ENCODE measurements around the gene FBXW9.
"Not testable (repeated sequence)": the region's sequence is repeated elsewhere in the genome, so short reads cannot be mapped to it uniquely, and the experiment has no call there.

FBXW9 gene

GRCh38 chr19:12715102-12715501 lies 18.7 kb upstream of the FBXW9 start:
- no peak for DNase-seq (ENCODE audit: low spot score)

GRCh38 chr19:12713304-12713703 lies 16.9 kb upstream of the FBXW9 start:
- DNase-seq (ENCODE audit: low spot score), result not testable (repeated sequence)

- DNase-seq (ENCODE audit: low spot score), result not testable (repeated sequence)
Observed at GRCh38 chr19:12712077-12712476, 15.6 kb upstream of the FBXW9 start.

- no peak for DNase-seq (ENCODE audit: low spot score)
Observed at GRCh38 chr19:12711187-12711586, 14.8 kb upstream of the FBXW9 start.

- DNase-seq (ENCODE audit: low spot score), result no peak
Observed at GRCh38 chr19:12708641-12709040, 12.2 kb upstream of the FBXW9 start.

GRCh38 chr19:12706332-12706718 lies 9.9 kb upstream of the FBXW9 start:
- no peak for DNase-seq (ENCODE audit: low spot score)

GRCh38 chr19:12705654-12706331 lies 9.4 kb upstream of the FBXW9 start:
- DNase-seq (ENCODE audit: low spot score), result no peak

- no peak for DNase-seq (ENCODE audit: low spot score)
Observed at GRCh38 chr19:12705169-12705568, 8.7 kb upstream of the FBXW9 start.

- DNase-seq (ENCODE audit: low spot score), result no peak
Observed at GRCh38 chr19:12703046-12703445, 6.6 kb upstream of the FBXW9 start.

- no peak for DNase-seq (ENCODE audit: low spot score)
Observed at GRCh38 chr19:12701596-12702282, 5.3 kb upstream of the FBXW9 start.

- no peak for DNase-seq (ENCODE audit: low spot score)
Observed at GRCh38 chr19:12698138-12698537, 1.7 kb upstream of the FBXW9 start.

GRCh38 chr19:12697425-12697824 lies 994 bp upstream of the FBXW9 start:
- DNase-seq (ENCODE audit: low spot score), result not testable (repeated sequence)

GRCh38 chr19:12695997-12696365 lies 450 bp downstream of the FBXW9 start:
- no peak for DNase-seq (ENCODE audit: low spot score)

GRCh38 chr19:12695514-12695913 lies 917 bp downstream of the FBXW9 start:
- no peak for DNase-seq (ENCODE audit: low spot score)

GRCh38 chr19:12695096-12695495 lies 1.3 kb downstream of the FBXW9 start:
- no peak for DNase-seq (ENCODE audit: low spot score)

GRCh38 chr19:12694641-12695040 lies 1.8 kb downstream of the FBXW9 start:
- DNase-seq (ENCODE audit: low spot score), result no peak

- DNase-seq (ENCODE audit: low spot score), result no peak
Observed at GRCh38 chr19:12692960-12693359, 3.5 kb downstream of the FBXW9 start.

- no peak for DNase-seq (ENCODE audit: low spot score)
Observed at GRCh38 chr19:12689581-12690216, 6.7 kb downstream of the FBXW9 start.

- no peak for DNase-seq (ENCODE audit: low spot score)
Observed at GRCh38 chr19:12689012-12689411, 7.4 kb downstream of the FBXW9 start.

GRCh38 chr19:12687496-12688196 lies 8.8 kb downstream of the FBXW9 start, which contains the start of gene GNG14:
Gene GNG14 (plus strand): TSS chr19:12687998. CDS start chr19:12688049, 51 bp downstream.
- no peak for DNase-seq (ENCODE audit: low spot score)

GRCh38 chr19:12685831-12686230 lies 10.6 kb downstream of the FBXW9 start:
- no peak for DNase-seq (ENCODE audit: low spot score)
